Testis (tissue), 3 donors: Measurements from ENCODE around the gene STARD13. TPM values are rescaled to one million over a fixed set of nuclear protein-coding genes. Genes with fewer than 3 reads are reported as not detected.

Source experiments
- DNase-seq: peaks from one replicate; pipeline ENCODE4 v3.0.0-alpha.2; 2019
- H3K27ac ChIP-seq, 2 donors: fragments of 200-600 bp; sonication (generic); one replicate each; pipeline ENCODE4 v1.5.1; 2019
- H3K27me3 ChIP-seq: fragments of 200-600 bp; sonication (generic); one replicate; pipeline ENCODE4 v1.5.1; 2019
- H3K36me3 ChIP-seq: fragments of 200-600 bp; sonication (generic); one replicate; pipeline ENCODE4 v1.5.1; 2017; ENCODE audit warnings: low read depth; ENCODE audit errors: missing control alignments
- H3K4me1 ChIP-seq: fragments of 200-600 bp; sonication (generic); one replicate; pipeline ENCODE4 v1.5.1; 2019
- H3K4me3 ChIP-seq, 2 donors: fragments of 200-600 bp; sonication (generic); one replicate each; pipeline ENCODE4 v1.5.1; 2017 to 2019
- H3K9me3 ChIP-seq: fragments of 200-600 bp; sonication (generic); one replicate; pipeline ENCODE4 v1.5.1; 2017
- CTCF ChIP-seq, 3 experiments: fragments of 450-650 bp in 2 of 3; fragments of 200-600 bp in 1 of 3; sonication (generic) in 1 of 3; IDR thresholded peaks; one replicate each; pipeline ENCODE4 v1.5.1; 2016 to 2019; ENCODE audit warnings: antibody characterized with exemption in 3 of 3, mild to moderate bottlenecking in 2 of 3, moderate library complexity in 1 of 3
- POLR2A ChIP-seq: fragments of 450-650 bp; IDR thresholded peaks from one replicate; pipeline ENCODE4 v1.6.1; 2017; ENCODE audit warnings: antibody characterized with exemption, mild to moderate bottlenecking, moderate library complexity
- WGBS, 2 donors: methylation state at CpG; one replicate each; pipeline ENCODE4 v1.1.5; 2018; 5-methylcytosine and 5-hydroxymethylcytosine counted together
- intact Hi-C: fragments of 100-400 bp; cut with DNase I; formaldehyde crosslinking; loops from one replicate; pipeline ENCODE4 v1.15.1; 2023; ENCODE audit warnings: low total_unique reads
- polyA plus RNA-seq: library from polyadenylated mRNA; stranded (reverse); fragments of 350-450 nt; fragmentation: Illumina TruSeq; extraction: RNeasy Lipid Tissue Mini Kit (QIAGEN cat#74804); gene quantifications from one replicate; pipeline ENCODE4 v1.2.3, GENCODE V29; 2014; ENCODE audit warnings: low read depth, low replicate concordance; ENCODE audit not compliant: insufficient read depth
- total RNA-seq, 2 donors: library from RNA; depleted of rRNA; stranded (reverse); fragments of >200 nt; gene quantifications; one replicate each; pipeline ENCODE4 v1.2.3, GENCODE V29; 2016

Gene STARD13
- total and polyA plus RNA-seq, 3 donors from 2014 or later = 7.2 to 33.7 (median 24.4) TPM

GRCh38 chr13:33322965-33323668, 37.6 kb upstream of the STARD13 start:
- no peak for DNase-seq
- H3K4me3 ChIP-seq = no peak overlapping the region
- intact Hi-C loops = no loop called here
- peak overlapping the region; percentile 7 to 72 for H3K27ac ChIP-seq
- no peaks in the 10 kb centered on the region for H3K9me3 ChIP-seq
- no peak for TF ChIP-seq CTCF (IDR thresholded peaks at IDR 0.05)
- no peak for TF ChIP-seq POLR2A
- H3K4me1 ChIP-seq = no peaks in the 10 kb centered on the region
- no peaks in the 10 kb centered on the region for H3K27me3 ChIP-seq
- no peaks in the 10 kb centered on the region for H3K36me3 ChIP-seq
- 80 to 83% methylated on average over 7 of the region's 7 CpGs for WGBS, 2 donors

GRCh38 chr13:33322543-33322809, 36.9 kb upstream of the STARD13 start:
- H3K27ac ChIP-seq = peak overlapping the region; percentile 61 to 72
- H3K27me3 ChIP-seq = no peaks in the 10 kb centered on the region
- no peaks in the 10 kb centered on the region for H3K36me3 ChIP-seq
- H3K4me1 ChIP-seq = no peaks in the 10 kb centered on the region
- TF ChIP-seq CTCF (IDR thresholded peaks at IDR 0.05) (no peak), POLR2A (no peak)
- no peaks in the 10 kb centered on the region for H3K9me3 ChIP-seq
- 38 to 43% methylated on average over 5 of the region's 5 CpGs for WGBS, 2 donors
- peak; percentile 59 for DNase-seq
- intact Hi-C loops = no loop called here
- H3K4me3 ChIP-seq = no peak overlapping the region

DNA sequence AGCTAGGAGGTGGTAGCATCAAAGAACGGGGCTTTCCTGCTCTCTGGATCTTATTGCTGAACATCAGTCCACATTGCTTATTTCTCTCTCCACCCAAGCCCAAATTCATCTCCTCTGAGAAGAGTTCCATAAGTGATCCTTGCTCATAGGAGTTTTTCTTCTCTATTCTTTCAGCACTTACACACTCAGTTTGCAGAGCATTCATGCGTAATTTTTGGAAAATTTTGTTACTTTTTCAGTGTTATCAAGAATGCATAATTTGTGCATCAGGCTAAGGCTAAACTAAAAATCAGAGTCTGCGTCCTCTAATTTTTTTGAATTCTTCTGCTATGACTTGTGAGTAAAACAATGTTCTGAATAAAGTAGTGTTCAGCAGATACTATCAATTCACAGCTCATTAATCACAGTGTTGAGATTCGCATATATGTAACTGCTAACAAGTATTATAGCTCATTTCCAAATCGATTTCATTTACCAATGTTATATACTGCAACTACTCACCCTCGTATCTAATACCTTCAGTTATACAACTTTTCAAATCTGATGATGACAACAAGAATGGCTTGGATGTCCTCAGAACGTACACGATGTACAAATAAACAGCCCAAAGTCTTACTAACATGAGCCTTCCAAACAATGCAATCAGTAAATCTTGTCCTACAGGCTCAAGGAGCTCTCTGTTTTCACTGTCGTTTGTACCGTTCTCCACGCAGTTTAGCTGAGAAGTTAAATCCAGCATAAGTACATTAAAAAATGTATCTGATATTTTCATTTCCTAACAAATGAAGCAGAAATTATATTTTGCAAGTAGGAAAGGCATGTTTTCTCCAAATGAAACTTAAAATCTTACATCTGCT, 36.4 kb upstream of the STARD13 start:
- H3K36me3 ChIP-seq = no peaks in the 10 kb centered on the region
- no peaks in the 10 kb centered on the region for H3K4me1 ChIP-seq
- TF ChIP-seq CTCF (IDR thresholded peaks at IDR 0.05) = no peak
- no peak for TF ChIP-seq POLR2A
- H3K4me3 ChIP-seq = no peak overlapping the region
- no peak for DNase-seq
- 33 to 45% methylated on average over 11 of the region's 11 CpGs for WGBS, 2 donors
- no peaks in the 10 kb centered on the region for H3K9me3 ChIP-seq
- intact Hi-C loops = no loop called here
- peak overlapping the region; percentile 61 to 72 for H3K27ac ChIP-seq
- H3K27me3 ChIP-seq = no peaks in the 10 kb centered on the region

DNA sequence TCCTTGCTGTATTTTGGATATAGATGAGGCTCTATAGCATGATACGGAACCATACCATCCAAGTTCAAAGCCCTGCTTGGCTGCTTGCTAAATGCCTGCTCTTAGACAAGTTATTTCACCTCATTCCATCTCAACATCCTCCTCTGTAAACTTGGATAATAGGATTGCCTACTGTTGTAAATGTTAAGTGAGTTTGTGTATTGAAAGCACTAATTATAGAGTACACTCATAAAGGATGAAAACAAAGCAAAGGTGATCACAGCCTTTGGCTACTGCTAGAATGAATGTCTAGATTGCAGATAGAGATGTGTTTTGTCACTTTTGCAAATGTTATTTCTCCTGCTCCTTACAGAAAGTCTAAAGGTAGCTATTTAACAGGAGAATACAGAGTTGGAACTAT, 34.3 kb upstream of the STARD13 start:
- intact Hi-C loops = no loop called here
- 95 to 100% methylated on average over 1 of the region's 1 CpG for WGBS, 2 donors
- TF ChIP-seq CTCF (IDR thresholded peaks at IDR 0.05) (no peak), POLR2A (no peak)
- Histone ChIP-seq H3K27ac (no peak overlapping the region), H3K36me3 (no peaks in the 10 kb centered on the region), H3K9me3 (no peaks in the 10 kb centered on the region), H3K4me1 (no peaks in the 10 kb centered on the region), H3K27me3 (no peaks in the 10 kb centered on the region), H3K4me3 (no peak overlapping the region)
- DNase-seq = no peak
